HEK293T (cell line): ENCODE measurements around the gene CACNA1E.
"Not testable (repeated sequence)": the region's sequence is repeated elsewhere in the genome, so short reads cannot be mapped to it uniquely, and the experiment has no call there.

Source experiments
- CTCF ChIA-PET: fragments of 350-600 bp; formaldehyde crosslinking; extraction: SDS; loops from one replicate; lab custom pipeline; 2021; ENCODE audit warnings: antibody characterized with exemption, inconsistent platforms; lab: Yijun Ruan, JAX
- POLR2A ChIA-PET: fragments of 350-600 bp; formaldehyde crosslinking; extraction: SDS; loops from one replicate; lab custom pipeline; 2020; ENCODE audit warnings: antibody characterized with exemption, inconsistent platforms; lab: Yijun Ruan, JAX
- DNase-seq: peaks from one replicate; pipeline ENCODE4 v3.0.0; 2012; ENCODE audit warnings: mixed read lengths; ENCODE audit errors: extremely low spot score
- ARNT ChIP-seq: fragments of 450-650 bp; IDR thresholded peaks from 2 replicates; pipeline ENCODE4 v1.6.1; 2017; ENCODE audit warnings: mild to moderate bottlenecking
- BHLHE40 ChIP-seq: fragments of 450-650 bp; IDR thresholded peaks from 2 replicates; pipeline ENCODE4 v1.6.1; 2016; ENCODE audit warnings: mild to moderate bottlenecking, moderate library complexity, borderline replicate concordance
- CTBP1 ChIP-seq: fragments of 450-650 bp; IDR thresholded peaks from 2 replicates; pipeline ENCODE4 v1.6.1; 2016; ENCODE audit warnings: borderline replicate concordance
- ELF4 ChIP-seq: fragments of 450-650 bp; IDR thresholded peaks from 2 replicates; pipeline ENCODE4 v1.6.1; 2017; ENCODE audit warnings: antibody characterized with exemption
- FOXA1 ChIP-seq: fragments of 450-650 bp; IDR thresholded peaks from 2 replicates; pipeline ENCODE4 v1.6.1; 2016; ENCODE audit warnings: mild to moderate bottlenecking
- FOXK2 ChIP-seq: fragments of 450-650 bp; IDR thresholded peaks from 2 replicates; pipeline ENCODE4 v1.6.1; 2016; ENCODE audit warnings: mild to moderate bottlenecking
- FOXM1 ChIP-seq: fragments of 450-650 bp; IDR thresholded peaks from 2 replicates; pipeline ENCODE4 v1.6.1; 2017; ENCODE audit warnings: mild to moderate bottlenecking, borderline replicate concordance
- HDGF ChIP-seq: fragments of 450-650 bp; IDR thresholded peaks from 2 replicates; pipeline ENCODE4 v1.6.1; 2017; ENCODE audit warnings: antibody characterized with exemption, borderline replicate concordance
- L3MBTL2 ChIP-seq: fragments of 450-650 bp; conservative IDR thresholded peaks from 2 replicates; pipeline ENCODE4 v1.6.1; 2016; ENCODE audit warnings: mild to moderate bottlenecking
- LEF1 ChIP-seq: fragments of 450-650 bp; IDR thresholded peaks from 2 replicates; pipeline ENCODE4 v1.6.1; 2017; ENCODE audit warnings: mild to moderate bottlenecking, borderline replicate concordance
- NFRKB ChIP-seq: fragments of 450-650 bp; IDR thresholded peaks from 2 replicates; pipeline ENCODE4 v1.6.1; 2016; ENCODE audit warnings: mild to moderate bottlenecking, moderate library complexity
- PKNOX1 ChIP-seq: fragments of 450-650 bp; IDR thresholded peaks from 2 replicates; pipeline ENCODE4 v1.6.1; 2016
- SP1 ChIP-seq: fragments of 450-650 bp; IDR thresholded peaks from 2 replicates; pipeline ENCODE4 v1.6.1; 2017
- SUZ12 ChIP-seq: fragments of 450-650 bp; IDR thresholded peaks from 2 replicates; pipeline ENCODE4 v1.6.1; 2016; ENCODE audit warnings: mild to moderate bottlenecking
- TARDBP ChIP-seq: fragments of 450-650 bp; IDR thresholded peaks from 2 replicates; pipeline ENCODE4 v1.6.1; 2016
- ZNF384 ChIP-seq: fragments of 450-650 bp; IDR thresholded peaks from 2 replicates; pipeline ENCODE4 v1.6.1; 2016

CACNA1E gene

GRCh38 chr1:181531441-181531840, 48.1 kb downstream of the CACNA1E start:
- TF ChIP-seq HDGF = no peak
- no peak for TF ChIP-seq SUZ12
- TF ChIP-seq FOXM1 = no peak
- no peak for TF ChIP-seq L3MBTL2
- TF ChIP-seq NFRKB = no peak
- no peak for TF ChIP-seq PKNOX1
- no peak for TF ChIP-seq TARDBP
- POLR2A ChIA-PET = no interaction called here
- CTCF ChIA-PET = no interaction called here
- DNase-seq = no peak

GRCh38 chr1:181531951-181532600, 48.8 kb downstream of the CACNA1E start:
- CTCF ChIA-PET = no interaction called here
- TF ChIP-seq ELF4 (no peak), SP1 (no peak), FOXK2 (no peak), FOXM1 (no peak), HDGF (no peak), ZNF384 (no peak), LEF1 (no peak), TARDBP (no peak), PKNOX1 (no peak), L3MBTL2 (no peak), CTBP1 (no peak), FOXA1 (no peak), ARNT (no peak), SUZ12 (no peak), BHLHE40 (no peak), NFRKB (no peak)

GRCh38 chr1:181538836-181539235, 55.5 kb downstream of the CACNA1E start:
- POLR2A ChIA-PET = no interaction called here
- no peak for DNase-seq
- TF ChIP-seq ZNF384 (no peak), NFRKB (no peak), ARNT (no peak), L3MBTL2 (no peak), ELF4 (no peak), CTBP1 (no peak), HDGF (no peak), BHLHE40 (no peak), FOXM1 (no peak)
- CTCF ChIA-PET = interaction anchor here (0.6 kb wide), 1 partner anchor 1183 kb away, joined by 3 read pairs; no protein-coding TSS in a partner anchor

More at GRCh38 chr1:181531951-181532600, 48.8 kb downstream of the CACNA1E start:
- DNase-seq = no peak
- POLR2A ChIA-PET = no interaction called here

GRCh38 chr1:181541458-181541857, 58.1 kb downstream of the CACNA1E start:
- no peak for TF ChIP-seq FOXK2
- no peak for TF ChIP-seq TARDBP
- no peak for TF ChIP-seq ELF4
- no peak for TF ChIP-seq SP1
- no peak for TF ChIP-seq BHLHE40
- no peak for TF ChIP-seq ARNT
- no peak for TF ChIP-seq L3MBTL2
- TF ChIP-seq FOXM1 = no peak
- no peak for TF ChIP-seq CTBP1
- TF ChIP-seq HDGF = no peak
- TF ChIP-seq NFRKB = no peak
- TF ChIP-seq LEF1 = no peak
- TF ChIP-seq FOXA1 = no peak
- POLR2A ChIA-PET = no interaction called here
- CTCF ChIA-PET = no interaction called here
- no peak for DNase-seq

- no peak for DNase-seq
- TF ChIP-seq LEF1 (no peak), ZNF384 (no peak), BHLHE40 (no peak), HDGF (no peak), L3MBTL2 (no peak), NFRKB (no peak), FOXM1 (no peak), TARDBP (no peak), CTBP1 (no peak), FOXA1 (no peak), SP1 (no peak)
- POLR2A ChIA-PET = no interaction called here
- CTCF ChIA-PET = no interaction called here
These were observed 58.6 kb downstream of the CACNA1E start for GRCh38 chr1:181541947-181542346.

- CTCF ChIA-PET, POLR2A ChIA-PET, DNase-seq: not testable (repeated sequence)
These were observed 59.1 kb downstream of the CACNA1E start for GRCh38 chr1:181542406-181542805.

GRCh38 chr1:181545395-181545794, 62.1 kb downstream of the CACNA1E start:
- POLR2A ChIA-PET = no interaction called here
- TF ChIP-seq FOXM1 = no peak
- TF ChIP-seq SUZ12 = no peak
- TF ChIP-seq L3MBTL2 = no peak
- TF ChIP-seq TARDBP = no peak
- no peak for TF ChIP-seq FOXK2
- no peak for TF ChIP-seq CTBP1
- TF ChIP-seq LEF1 = no peak
- no peak for TF ChIP-seq ARNT
- TF ChIP-seq NFRKB = no peak
- TF ChIP-seq ZNF384 = no peak
- no peak for TF ChIP-seq SP1
- no peak for TF ChIP-seq HDGF
- TF ChIP-seq PKNOX1 = no peak
- no peak for TF ChIP-seq ELF4
- no peak for TF ChIP-seq BHLHE40
- no peak for TF ChIP-seq FOXA1
- DNase-seq = no peak
- CTCF ChIA-PET = no interaction called here
